Measurements from ENCODE around the gene PRM3.
"Not testable (repeated sequence)": the region's sequence is repeated elsewhere in the genome, so short reads cannot be mapped to it uniquely, and the experiment has no call there.

Gene PRM3

DNA sequence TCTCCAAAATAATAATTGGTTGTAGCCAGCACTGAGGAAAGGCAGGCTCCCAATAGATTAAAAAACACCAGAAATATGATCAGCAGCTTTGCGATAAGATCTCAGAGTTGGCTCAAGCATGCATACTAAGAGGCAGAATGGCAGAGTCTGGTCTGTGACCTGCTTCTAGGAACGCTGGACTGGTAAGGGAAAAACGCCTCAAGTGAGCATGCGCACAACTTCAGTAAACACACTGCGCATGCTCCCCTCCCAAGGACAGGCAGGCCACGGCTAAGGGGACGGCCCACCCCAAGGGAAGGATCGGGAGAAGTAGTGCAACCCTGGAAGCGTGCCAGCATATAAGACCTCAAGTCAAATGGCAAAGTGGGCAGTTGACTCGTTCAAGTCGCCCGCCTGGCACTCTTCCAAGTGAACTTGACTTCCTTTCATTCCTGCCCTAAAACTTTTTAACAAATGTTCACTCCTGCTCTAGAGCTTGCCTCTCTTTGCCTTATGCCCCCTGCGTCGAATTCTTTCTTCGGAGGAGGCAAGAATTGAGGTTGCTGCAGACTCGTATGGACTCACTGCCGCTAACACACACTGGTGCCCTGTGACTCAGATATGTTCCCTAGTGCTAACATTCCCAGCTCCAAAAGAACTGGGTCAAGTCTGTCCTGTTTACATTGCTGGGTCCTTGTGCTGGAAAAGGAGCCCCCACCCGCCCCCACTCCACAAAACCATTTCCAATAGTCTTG is 30.1 kb upstream of the PRM3 start:
- DNase-seq (ENCODE audit: low spot score) = no peak

DNA sequence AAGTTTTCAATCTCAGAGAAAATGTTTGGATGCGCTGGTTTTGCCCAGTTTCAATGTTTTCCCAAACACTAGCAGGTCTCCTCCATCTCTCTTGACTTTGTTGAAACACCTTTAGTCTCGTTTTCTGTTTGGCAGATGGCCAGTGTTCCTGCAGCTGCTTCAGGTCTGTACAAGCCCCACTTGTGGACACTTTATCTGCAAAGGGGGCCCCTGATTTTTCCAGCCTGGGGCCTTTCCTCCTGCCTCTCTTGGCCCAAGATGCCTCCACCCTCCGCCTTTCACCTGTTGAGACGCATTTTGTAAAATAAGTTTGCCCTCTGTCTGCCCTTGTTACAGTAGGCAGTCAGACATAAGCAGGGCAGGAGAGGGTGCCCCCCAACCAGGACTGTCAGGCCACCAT is 29.5 kb upstream of the PRM3 start:
- DNase-seq (ENCODE audit: low spot score) = no peak

DNA sequence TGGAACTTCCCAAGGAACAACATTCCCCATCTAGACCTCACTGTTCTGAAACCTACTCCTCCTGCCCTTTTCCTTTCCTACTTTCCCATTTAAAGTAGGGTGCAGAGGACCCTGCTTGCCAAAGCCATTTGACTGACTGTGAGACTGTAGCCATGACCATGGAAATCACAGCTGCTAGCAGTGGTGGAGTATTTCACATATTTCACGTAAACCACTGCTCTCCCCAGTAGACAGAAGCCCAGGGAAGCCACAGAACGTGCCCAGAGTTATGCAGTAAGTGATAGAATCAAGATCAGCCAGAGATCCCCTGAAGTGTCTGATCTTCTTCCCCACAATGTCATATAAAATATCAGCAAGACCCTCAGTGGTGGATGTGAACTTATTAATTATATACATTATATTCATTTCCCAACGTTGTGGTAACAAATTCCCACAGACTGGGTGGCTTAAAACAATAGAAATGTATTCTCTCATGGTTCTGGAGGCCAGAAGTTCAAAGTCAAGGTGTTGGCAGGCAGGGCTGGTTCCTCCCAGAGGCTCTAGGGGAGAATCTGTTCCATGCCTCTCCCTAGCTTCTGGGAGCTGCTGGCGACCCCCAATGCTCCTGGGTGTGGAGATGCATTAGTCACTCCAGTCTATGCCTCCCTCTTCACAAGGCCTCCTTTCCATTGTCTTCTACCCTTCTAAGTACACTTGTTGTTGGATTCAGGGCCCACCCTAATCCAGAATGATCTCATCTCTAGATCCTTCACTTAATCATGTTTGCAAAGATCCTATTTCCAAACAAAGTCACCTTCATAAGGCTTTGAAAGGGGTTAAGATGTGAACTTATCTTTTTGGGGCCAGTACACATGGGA is 28.4 kb upstream of the PRM3 start:
- DNase-seq (ENCODE audit: low spot score) = no peak

DNA sequence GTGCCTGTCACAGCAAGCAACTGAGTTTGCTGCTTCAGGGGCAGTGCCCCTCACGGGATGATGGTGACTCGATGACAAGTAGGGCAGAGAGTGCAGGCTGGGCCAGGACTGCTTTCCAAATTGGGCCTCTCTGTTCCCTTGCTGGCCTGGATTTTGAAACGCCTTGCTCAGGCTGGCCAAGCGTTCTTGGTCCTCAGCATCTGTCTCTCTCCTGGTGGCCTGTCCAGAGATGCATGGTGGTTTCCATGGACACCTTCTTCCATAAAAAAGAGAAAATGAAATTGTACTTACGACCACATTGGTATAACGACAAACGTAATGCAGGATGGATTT is 27.1 kb upstream of the PRM3 start:
- no peak for DNase-seq (ENCODE audit: low spot score)

DNA sequence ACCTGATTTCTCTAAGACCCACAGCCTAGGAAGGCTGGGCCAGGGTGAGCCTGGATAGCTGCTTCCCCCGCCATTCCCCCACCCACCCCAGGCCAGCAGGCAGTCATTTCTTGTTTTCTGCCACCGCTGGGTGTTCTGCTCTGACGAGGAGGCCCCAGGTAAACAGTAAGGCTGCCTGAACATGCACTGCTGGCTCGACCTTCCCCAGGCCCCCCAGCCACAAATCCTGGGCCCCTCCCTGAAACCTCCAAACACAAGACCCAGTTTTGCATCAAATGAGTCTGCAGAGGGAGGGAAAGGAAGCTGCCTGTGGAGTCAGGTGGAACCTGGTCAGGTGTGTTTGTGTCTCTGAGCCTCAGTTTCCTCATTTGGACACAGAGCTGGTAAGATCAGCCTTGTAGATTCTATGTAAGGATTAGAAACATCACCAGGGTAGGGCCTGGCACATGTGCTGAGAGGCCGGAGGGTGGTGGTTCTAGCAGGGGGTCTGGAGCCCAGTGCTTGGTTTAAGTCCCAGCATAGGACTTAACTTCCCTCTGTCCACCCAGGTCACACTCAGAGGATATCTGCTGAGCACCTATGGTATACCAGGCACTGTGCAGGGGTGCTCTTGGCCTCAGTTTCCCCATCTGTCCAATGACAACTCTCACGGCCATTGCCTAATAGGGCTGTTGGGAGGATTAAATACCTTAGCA is 26.6 kb upstream of the PRM3 start:
- DNase-seq (ENCODE audit: low spot score) = no peak

DNA sequence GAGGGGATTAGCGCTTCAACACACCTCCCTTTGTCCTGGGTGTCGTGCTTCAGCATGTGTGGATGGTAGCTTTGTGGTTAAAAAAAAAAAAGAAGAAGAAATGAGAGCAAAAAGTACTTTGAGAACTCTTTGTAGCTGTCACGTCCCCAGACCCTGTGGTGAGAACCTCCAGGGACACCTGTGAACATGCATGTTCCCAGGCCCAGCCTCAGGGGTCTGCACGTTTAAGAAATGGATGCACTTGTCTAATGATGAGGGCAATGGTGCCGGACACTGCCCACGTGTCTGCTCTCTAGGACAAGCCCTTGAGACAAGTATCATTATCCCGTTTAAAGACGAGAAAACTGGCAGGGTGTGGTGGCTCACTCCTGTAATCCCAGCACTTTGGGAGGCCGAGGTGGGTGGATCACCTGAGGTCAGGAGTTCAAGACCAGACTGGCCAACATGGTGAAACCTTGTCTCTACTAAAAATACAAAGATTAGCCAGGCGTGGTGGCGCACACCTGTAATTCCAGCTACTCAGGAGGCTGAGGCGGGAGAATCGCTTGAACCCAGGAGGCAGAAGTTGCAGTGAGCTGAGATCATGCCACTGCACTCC is 25.6 kb upstream of the PRM3 start:
- DNase-seq (ENCODE audit: low spot score) = not testable (repeated sequence)

DNA sequence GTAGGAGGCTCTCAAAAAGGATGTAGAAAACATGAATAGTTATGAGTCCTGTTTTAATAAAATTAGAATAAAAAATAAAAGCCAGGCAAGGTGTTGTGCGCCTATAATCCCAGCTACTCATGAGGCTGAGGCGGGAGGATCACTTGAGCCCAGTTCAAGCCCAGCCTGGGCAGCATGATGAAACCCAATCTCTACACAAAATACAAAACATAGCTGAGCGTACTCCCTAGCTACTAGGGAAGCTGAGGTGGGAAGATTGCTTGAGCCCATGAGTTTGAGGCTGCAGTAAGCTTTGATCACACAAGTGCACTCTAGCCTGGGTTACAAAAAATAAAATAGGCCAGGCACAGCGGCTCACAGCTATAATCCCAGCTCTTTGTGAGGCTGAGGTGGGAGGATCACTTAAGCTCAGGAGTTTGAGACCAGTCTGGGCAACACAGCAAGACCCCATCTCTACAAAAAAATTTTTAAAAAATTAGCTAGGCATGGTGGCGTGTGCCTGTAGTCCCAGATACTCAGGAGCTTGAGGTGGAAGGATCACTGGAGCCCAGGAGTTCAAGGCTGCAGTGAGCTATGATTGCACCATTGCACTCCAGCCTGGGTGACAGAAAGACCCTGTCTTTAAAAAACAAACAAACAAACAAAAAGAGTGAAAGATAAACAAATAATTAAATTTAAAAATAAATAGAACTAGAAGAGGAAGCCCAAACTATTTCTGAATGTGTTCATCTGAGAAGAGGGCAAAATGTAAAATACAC is 24.9 kb upstream of the PRM3 start:
- no peak for DNase-seq (ENCODE audit: low spot score)

DNA sequence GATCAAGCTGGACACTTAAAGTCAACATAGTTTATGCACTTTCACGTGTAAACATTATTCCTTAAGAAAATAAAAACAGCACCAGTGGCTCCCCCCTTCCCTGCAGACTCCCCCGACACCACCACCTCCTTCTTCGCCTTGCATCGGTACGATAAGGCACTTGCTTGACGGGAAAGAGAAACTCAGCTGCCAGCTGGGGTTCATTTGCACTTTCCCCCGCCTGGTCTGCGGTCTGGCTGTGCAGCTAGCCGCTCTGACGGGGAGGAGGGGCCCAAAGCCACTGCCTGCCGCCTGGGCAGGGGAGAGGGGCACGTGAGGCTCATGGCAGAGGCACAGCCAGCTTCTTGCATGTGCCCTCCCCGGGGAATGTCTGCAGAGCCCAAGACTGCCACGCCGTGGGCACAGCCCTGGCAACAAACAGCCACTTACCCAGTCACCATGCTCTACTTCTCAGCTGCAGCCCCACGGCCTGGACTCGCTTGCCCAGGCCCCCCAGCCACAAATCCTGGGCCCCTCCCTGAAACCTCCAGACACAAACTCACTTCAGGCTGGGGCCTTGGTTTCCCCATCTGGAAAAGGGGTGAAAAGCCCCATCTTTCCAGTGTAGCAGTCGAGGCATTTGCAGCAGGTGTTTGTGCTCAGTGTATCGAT is 24.2 kb upstream of the PRM3 start:
- DNase-seq (ENCODE audit: low spot score) = no peak

DNA sequence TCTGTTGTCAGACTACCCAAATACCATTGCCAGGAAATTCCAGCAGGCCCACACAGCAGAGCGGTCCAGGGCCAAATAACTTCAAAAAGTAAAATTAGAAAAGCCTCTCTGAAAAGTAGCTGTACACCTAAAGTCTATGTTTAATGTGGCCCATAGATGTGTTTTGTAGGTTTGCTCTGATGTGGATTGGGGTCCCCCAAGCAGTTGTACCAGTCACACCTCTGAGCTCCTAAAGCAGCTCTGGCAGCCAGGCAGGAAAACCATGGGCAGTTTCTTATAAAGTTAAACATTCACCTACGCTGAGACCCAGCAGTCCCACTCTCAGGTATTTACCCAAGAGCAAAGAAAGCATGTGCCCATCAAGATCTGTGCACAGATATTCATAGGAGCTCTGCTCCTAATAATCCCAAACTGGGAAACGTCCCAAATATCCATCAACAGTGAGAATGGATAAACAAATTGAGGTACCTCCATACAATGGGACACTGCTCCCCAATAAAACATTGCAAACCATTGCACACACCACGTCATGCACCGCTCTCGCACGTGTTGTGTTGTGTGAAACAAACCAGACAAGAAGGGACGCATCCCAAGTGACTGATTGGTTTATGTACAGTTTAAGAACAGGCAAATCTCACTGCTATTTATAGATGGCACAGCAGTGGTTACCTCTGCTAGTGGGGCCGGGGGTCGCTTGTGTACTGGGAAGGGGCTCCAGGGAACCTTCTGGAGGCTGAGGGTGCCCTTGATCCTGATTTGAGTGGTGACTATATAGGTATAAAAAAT is 23.5 kb upstream of the PRM3 start:
- no peak for DNase-seq (ENCODE audit: low spot score)

DNA sequence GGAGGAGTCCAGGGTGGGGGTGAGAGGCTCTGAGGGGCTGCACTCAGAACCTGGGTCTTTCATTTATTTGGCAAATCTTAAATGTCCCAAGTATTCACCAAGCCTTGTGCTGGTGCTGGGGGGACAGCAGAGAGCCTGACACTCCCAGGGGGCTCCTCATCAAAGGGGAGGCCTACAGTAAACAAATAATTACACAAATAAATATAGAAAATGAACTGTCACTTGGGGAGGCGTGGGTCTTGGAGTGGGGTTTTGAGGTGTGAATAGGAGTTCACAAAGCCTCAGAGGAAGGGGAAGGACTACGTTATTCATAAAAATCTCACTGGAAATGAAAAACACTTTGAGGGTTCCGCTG is 22.9 kb upstream of the PRM3 start:
- DNase-seq (ENCODE audit: low spot score) = no peak

DNA sequence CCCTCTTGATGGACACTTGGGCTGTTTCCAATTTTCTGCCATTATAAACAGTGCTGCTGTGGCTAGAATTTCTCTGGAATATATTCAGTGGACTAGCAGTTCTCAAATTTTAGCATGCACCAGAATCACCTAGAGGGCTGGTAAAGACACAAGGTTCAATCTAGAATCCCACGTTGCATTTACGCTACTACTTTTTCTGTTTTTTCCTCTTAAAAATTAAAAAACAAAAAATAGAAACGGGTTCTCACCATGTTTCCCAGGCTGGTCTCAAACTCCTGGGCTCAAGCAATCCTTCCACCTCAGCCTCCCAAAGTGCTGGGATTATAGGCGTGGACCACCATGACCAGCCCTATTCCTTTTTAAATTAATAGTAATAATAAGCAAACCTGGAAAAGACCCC is 22.2 kb upstream of the PRM3 start:
- DNase-seq (ENCODE audit: low spot score) = no peak

DNA sequence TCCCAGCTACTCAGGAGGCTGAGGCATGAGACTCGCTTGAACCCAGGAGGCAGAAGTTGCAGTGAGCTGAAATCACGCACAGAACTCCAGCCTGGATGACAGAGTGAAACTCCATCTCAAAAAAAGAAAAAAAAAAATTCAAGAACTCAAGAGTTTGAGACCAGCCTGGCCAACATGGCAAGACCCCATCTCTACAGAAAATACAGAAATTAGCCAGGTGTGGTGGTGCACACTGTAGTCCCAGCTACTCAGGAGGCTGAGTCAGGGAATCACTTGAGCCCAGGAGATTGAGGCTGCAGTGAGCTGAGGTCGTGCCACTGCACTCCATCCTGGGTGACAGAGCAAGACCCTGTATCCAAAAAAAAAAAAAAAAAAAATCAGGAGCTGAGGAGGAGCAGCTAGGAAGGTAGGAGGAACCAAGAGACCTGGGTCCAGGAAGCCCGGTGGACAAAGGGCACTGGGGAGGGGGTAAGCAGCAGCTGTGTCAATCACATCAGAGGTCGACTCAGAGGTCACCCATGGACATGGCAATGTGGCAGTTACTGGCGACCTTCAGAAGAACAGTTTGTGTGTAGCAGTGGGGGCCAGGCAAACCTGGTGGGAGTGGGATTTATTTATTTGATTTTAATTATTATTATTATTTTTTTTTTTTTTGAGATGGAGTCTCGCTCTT is 18.8 kb upstream of the PRM3 start:
- DNase-seq (ENCODE audit: low spot score) = no peak

DNA sequence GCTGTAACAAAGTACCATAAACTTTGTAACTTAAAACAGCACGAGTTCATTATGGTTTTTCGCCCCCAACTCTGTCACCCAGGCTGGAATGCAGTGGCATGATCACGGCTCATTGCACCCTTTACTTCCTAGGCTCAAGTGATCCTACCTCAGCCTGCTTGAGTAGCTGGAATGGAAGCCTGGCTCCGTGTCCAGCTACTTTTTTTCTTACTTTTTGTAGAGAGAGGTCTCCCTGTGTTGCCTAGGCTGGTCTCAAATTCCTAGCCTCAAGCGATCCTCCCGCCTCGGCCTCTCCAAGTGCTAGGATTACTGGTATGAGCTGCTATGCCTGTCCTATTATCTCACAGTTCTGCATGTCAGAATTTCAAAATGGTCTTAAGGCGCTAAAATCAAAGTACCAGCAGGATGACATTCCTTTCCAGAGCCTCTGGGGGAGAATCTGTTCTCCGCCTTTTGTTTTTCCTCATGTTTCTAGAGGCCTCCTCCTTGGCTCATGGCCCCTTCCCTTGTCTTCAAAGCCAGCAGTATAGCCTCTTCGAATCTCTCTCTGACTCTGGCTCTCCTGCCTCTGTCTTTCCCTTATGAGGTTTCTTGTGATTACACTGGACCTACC is 17.8 kb upstream of the PRM3 start:
- no peak for DNase-seq (ENCODE audit: low spot score)

DNA sequence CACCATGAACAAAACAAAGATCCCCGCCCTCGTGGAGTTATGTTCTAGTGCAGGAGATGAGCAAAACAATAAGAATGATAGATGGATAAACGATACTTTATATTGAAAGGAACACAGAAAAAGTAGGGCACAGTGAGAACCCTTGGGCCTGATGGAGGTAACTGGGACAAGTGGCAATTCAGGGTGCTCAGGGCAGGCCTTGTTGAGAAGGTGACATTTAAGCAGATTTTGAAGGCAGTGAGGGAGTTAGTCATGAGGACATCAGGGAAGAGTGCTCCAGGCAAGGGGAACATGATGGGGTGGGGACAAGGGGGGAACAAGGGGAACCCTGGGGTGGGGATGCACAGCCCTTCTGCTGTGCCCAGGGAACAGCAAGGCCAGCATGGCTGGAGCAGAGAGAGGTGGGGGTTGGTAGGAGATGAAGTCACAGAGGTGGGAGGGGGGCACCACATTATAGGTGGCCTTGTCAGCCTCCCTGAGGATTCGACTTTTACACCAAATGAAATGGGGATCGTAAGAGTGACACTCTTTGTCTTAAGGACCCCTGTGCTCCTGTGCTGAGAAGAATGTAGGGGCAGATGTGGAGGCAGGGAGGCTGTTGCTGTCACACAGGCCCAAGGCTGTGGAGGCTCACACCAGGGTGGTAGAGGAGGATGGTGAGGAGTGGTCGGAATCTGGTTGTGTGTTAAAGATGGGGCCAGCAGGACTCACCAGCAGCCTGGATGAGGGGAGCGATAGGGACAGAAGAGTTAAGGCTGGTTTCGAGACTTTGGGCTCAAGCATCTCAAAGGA is 16.9 kb upstream of the PRM3 start:
- no peak for DNase-seq (ENCODE audit: low spot score)

DNA sequence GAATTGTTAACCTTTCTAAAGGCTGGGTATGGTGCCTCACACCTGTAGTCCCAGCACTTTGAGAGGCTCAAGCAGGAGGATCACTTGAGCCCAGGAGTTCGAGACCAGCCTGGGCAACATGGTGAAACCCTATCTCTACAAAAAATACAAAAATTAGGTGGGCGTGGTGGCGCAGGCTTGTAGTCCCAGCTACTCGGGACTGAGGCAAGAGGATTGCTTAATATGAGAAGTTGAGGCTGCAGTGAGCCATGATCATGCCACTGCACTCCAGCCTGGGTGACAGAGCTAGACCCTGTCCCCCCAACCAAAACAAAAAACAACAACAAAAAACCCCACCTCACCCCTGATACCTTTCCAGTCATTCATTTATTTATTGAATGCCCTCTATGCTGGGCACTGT is 16.3 kb upstream of the PRM3 start:
- DNase-seq (ENCODE audit: low spot score) = not testable (repeated sequence)

DNA sequence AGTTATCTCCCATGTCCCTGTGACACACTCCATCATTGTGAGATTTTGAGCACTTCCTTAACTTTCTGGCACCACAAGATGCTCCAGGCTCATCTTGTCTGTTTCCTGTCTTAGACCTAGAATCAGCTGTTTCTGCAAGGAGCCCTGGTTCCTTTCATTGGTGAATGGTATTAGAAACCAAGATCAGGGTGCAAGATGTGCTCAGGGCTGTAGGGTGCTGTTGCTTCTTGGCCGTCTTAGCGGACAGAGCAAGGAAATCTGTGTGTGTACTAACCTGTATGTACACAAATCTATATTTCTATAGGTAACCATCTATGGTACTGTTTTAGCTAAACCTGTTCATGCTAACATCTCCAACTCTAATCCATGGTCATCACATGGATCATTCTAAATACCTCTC is 15.8 kb upstream of the PRM3 start:
- no peak for DNase-seq (ENCODE audit: low spot score)

DNA sequence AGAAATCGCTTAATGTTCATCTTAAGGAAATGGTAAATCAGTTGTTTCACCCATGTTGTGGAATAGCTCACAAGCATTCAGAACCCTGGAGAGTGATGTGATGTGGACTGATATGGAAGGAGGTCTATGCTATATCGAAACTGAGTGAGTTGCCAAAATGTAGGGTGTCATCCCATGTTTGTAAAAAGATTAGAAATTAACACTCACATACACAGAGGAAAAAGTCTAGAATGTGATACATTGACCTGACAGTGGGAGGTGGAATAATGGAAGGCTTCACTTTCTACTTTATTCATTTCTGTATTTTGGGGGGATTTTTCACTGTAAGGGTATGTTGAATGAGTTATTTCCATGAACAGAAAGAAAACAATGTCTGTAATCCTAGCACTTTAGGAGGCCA is 12.4 kb upstream of the PRM3 start:
- no peak for DNase-seq (ENCODE audit: low spot score)

DNA sequence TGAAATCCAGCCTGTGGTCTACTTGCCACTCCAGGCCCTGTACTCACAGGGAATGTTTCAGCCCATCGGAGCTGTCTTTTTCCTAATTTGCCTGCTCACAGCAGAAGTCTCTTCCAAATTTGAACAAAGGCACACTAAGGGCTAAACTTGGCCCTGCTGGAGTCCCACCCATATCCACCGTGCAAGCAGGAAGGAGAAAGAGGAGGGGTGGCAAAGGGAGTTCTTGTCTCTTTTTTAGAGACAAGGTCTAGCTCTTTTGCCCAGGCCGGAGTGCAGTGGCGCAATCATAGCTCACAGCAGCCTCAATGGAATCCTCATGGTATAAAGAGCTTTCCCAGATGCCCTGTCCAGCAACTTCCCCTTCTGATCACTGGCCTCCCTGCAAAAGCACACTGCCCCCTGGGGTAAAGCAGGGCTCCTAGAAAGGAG is 10.4 kb upstream of the PRM3 start:
- DNase-seq (ENCODE audit: low spot score) = no peak

Measured in LoVo (cell line).